HG02870 (cell line): ENCODE data around the gene ALOX15B.

ENCODE experiments used
- ATAC-seq: cut with Tn5 transposase; IDR thresholded peaks from one replicate; pipeline ENCODE4 v1.9.1; 2021; ENCODE audit warnings: mild to moderate bottlenecking, moderate library complexity; ENCODE audit not compliant: unreplicated experiment

The ALOX15B gene

DNA sequence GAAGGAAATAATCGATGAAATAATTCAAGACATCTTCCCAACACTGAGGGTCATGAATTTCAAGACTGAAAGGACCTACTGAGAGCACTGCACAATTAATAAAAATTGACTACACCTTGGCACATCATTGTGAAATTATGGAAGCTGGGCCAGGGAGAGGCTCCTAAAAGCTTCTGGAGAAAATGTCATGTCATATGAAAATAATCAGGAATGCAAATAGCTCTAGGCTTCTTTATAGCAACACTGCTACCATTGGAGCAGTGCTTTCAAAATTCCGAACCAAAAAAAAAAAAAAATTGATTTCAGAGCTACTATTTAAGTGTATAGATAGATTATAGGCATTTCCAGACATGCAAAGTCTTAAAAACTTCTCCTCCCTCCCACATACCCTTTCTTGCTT is 6.4 kb upstream of the ALOX15B start:
- ATAC-seq, result no peak

GRCh38 chr17:8039611-8040168 is 831 bp downstream of the ALOX15B start:
- ATAC-seq, result no peak

DNA sequence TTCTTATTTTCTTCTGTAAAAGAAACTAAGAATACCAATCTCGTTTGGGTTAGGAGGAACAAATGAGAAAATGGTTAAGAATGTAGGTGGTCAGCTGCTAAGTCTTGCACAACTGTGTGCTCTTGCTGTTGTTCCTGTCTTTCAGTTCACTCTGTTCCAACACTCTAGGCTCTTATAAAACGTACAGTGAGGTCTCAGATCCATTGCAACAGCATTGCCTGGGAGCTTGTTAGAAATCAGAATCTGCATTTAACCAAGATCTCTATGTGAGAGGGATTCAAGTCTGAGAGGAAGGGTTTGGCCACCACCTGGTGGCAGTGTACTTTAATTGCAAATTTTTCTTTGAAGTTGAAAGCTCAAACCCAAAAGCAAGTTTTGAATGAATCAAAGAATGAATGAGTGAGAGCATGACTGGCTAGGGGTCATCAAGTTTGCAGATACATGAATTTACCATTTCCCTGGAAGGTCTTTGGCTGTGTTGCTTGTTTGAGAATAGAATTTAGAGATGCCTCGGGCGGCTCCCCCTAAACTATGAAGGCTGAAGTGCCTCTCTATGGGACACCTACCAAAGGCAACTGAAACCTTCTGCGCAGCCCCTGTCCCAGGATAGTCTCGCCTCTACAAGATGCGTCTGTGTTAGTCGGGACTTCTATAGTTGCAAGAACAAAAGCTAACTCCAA is 2.5 kb downstream of the ALOX15B start:
- no peak for ATAC-seq

DNA sequence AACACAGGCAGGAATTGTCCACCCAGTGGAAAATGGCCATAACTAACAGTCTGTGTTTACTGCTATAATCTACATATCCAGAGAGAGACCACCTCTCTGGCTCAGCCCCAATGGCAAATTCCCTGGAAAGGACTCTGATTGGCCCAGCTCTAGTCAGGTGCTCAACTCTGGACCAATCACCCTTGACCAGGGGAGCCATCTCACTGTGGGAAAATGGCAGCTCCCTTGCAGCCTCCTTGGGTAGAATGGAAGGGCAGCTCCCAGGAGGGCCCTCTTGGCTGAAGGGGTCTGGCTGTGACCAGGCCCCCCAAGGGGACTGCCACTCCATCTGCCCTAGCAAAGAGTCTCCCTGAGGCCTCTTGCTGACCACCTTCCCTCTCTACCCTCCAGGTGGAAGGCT is 3.1 kb downstream of the ALOX15B start:
- ATAC-seq, result no peak

DNA sequence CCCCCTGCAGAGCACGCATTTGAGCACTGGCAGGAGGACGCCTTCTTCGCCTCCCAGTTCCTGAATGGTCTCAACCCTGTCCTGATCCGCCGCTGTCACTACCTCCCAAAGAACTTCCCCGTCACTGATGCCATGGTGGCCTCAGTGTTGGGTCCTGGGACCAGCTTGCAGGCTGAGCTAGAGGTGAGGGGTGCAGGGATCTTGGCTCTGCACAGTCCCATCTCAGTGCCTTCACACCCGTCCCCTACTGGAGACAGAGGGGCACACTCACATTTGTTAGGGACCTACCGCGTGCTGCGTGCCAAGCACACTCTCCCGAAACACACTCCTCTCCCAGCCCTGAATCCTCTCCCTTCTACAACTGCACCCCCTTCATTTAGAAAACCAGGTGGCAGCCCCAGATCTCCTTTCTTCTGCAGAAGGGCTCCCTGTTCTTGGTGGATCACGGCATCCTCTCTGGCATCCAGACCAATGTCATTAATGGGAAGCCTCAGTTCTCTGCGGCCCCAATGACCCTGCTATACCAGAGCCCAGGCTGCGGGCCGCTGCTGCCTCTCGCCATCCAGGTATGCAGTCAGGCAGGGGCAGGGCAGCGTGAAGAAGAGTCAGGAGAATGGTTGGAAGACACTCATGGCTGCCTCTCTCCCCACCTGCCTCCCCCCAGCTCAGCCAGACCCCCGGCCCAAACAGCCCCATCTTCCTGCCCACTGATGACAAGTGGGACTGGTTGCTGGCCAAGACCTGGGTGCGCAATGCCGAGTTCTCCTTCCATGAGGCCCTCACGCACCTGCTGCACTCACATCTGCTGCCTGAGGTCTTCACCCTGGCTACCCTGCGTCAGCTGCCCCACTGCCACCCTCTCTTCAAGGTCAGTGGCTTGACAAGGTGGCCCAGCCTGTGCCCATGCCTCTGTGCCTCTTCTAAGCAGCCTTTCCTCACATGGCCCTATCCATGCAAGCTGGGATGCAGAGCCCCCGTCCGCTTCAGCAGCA is 6.3 kb downstream of the ALOX15B start:
- no peak for ATAC-seq

DNA sequence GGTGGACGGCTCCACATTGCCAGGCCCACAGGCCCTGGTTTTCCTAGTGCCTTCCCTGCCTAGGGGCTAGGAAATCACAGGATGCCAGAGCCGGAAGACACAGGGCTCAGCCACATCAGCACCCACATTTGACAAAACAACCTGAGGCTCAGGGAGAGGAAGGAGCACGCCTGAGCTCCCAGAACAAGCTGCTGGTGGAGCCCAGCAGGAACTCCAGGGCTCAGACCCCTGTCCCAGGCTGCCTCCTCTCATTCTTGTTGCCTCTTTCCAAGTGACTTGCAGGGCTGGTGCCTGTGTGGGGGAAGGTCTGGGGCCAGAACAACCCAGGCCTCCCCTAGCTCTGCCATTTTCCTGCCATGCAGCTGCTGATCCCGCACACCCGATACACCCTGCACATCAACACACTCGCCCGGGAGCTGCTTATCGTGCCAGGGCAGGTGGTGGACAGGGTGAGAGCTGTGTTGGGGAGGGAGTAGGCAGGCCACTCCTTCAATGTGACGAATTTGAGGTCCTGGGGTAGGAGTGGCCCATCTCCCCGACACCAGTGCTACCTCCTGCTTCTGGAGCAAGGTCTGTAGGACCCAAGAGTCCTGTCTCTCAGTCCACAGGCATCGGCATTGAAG is 7.6 kb downstream of the ALOX15B start:
- ATAC-seq, result no peak

DNA sequence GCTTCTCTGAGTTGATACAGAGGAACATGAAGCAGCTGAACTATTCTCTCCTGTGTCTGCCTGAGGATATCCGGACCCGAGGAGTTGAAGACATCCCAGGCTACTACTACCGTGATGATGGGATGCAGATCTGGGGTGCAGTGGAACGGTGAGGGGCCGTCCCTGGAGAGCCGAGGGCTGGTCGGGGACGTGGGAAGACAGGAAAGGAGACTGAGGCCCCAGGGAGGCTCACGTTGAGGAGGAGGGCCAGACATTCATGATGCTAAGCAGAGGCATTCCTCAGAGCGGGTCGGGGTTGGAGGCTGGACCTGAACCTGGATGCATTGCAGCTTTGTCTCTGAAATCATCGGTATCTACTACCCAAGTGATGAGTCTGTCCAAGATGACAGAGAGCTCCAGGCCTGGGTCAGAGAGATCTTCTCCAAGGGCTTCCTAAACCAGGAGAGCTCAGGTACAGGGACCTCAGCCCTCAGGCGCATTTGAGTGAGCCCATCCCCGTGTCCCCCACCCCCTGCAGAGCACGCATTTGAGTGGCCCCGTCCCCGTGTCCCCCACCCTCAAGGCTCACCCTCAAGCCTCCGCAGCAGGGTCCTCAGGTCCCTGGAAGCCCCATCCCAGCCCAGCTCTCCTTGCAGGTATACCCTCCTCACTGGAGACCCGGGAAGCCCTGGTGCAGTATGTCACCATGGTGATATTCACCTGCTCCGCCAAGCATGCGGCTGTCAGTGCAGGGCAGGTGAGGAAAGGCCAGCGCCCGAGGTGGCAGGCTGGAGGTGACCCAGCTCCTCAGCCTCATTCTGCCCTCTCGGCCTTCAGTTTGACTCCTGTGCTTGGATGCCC is 8.3 kb downstream of the ALOX15B start:
- no peak for ATAC-seq

DNA sequence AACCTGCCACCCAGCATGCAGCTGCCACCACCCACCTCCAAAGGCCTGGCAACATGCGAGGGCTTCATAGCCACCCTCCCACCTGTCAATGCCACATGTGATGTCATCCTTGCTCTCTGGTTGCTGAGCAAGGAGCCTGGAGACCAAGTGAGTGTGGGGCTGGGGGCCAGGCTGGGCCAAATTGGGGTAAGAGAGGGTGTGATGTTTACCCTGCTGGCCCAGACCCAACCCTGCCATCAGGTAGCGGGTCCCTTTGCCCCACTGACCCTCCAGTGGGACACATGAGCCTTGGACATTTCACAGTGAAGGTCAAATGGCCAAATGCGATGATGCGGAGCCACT is 8.9 kb downstream of the ALOX15B start:
- ATAC-seq, result no peak

DNA sequence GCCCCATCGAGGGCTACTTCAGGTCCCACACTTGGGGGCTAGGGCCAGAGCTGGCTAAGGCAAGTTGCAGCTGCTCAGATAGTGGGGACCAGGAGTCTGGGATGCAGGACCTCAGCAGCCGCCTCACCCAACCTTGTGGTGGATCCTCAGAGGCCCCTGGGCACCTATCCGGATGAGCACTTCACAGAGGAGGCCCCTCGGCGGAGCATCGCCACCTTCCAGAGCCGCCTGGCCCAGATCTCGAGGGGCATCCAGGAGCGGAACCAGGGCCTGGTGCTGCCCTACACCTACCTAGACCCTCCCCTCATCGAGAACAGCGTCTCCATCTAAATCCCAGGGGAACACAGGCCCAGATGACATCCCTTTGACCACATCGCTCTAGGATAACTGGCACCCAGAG is 9.4 kb downstream of the ALOX15B start:
- no peak for ATAC-seq

DNA sequence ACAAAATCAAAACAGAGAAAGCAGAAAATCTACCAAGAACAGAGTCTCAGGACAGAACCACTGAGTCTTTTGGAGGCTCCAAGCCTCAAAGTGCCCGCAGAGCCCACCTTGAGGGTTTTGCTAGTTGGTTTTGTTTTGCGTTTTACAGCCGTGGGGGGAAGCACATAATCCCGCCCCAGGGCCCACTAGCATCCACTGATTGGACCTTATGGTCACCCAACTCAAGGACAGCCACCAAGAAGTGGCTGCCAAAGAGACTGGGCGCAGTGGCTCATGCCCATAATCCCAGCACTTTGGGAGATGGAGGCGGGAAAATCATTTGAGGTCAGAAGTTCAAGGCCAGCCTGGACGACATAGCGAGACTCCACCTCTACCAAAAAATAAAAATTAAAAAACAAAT is 9.9 kb downstream of the ALOX15B start:
- ATAC-seq, result no peak

DNA sequence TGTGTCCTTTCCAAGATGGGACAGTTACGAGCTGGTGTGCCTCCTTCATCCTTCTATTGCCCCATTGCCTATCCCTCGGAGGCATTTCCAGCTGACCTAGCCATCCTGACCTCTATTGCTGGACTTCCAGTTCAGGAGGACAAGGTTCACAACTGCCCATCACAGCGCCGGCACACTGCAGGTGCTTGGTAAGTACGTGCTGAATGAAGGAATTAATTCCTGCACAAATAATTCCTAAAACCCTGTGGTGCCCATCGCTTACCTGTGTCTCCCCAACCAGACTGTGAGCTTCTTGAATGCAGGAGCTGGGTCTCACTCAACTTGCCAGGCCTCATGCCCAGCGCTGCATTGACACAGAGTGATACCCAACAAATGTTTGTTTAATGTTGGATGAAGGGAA is 13.0 kb downstream of the ALOX15B start:
- ATAC-seq, result no peak

GRCh38 chr17:8052256-8053252 is 13.7 kb downstream of the ALOX15B start:
- no peak for ATAC-seq

GRCh38 chr17:8053600-8053999 is 14.7 kb downstream of the ALOX15B start:
- no peak for ATAC-seq

DNA sequence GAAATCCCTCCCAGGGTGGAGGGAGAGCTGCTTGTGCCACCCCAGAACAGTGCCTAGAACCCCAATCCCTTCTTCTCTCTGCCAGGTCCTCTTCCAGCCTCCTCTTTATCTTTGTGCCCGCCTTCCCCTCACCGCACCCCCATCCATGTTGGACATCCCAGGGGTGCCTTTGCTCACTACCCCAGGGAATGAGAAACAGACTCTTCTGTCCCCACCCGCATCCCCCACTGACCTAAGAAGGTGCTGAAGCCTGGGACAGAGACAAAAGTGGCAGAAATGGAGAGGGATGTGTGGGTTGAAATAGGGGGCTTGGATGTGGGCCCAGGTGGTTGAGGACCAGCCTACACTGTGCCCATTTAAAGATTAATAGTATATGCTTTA is 17.0 kb downstream of the ALOX15B start:
- ATAC-seq, result no peak

DNA sequence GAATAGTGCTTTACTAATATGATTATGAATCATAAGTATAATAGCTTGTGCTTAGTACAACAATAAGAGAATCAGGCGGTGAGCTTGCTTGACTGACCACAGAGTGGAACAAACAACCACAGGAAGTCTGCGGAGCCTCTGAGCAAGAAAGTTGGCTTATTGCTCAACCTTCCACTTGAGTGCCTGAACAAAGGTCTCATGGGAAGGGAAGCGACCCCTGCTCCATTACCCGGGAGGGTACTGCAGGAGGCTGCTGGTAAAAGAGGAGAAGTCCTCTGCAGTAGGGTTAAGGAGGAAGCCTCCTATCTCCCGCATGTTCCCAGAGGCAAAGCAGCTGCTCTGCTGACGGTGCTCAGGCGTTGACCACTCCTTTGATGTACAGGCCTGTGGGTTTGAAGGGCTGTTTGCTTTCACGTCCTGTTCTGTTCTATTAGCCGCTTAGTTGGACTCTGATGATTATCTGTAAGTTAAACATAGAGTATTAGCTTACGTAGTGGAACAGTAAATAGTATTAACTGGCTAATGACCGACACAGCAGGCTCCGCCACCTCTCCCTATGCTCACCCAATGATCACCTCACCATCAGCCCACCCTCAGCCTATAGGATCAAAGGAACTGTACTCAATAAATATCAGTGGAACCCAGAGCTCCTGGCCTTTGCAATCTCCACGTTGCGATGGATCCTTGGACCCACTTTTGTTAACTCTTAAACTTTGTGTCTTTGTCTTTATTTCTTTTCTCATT is 17.5 kb downstream of the ALOX15B start:
- no peak for ATAC-seq

GRCh38 chr17:8056976-8057625 is 18.2 kb downstream of the ALOX15B start:
- no peak for ATAC-seq

- no peak for ATAC-seq
These were observed 18.8 kb downstream of the ALOX15B start for GRCh38 chr17:8057691-8058114.

GRCh38 chr17:8059131-8059530 is 20.3 kb downstream of the ALOX15B start:
- ATAC-seq, result no peak
